Endothelial cell (in vitro differentiated cells): Measurements from ENCODE around the gene KIAA1217. TPM values are rescaled to one million over a fixed set of nuclear protein-coding genes. Genes with fewer than 3 reads are reported as not detected.

Experiments
- DNase-seq: peaks from one replicate; pipeline ENCODE4 v3.0.0; 2021; ENCODE audit warnings: low spot score
- H3K27ac Mint-ChIP-seq: one replicate; pipeline ENCODE4 v1.8.0; 2021; ENCODE audit warnings: mixed read lengths, inconsistent platforms; ENCODE audit not compliant: unreplicated experiment
- H3K27me3 Mint-ChIP-seq: one replicate; pipeline ENCODE4 v1.8.0; 2021; ENCODE audit warnings: mild to moderate bottlenecking, moderate library complexity, mixed read lengths, inconsistent platforms; ENCODE audit not compliant: unreplicated experiment
- H3K36me3 Mint-ChIP-seq: one replicate; pipeline ENCODE4 v1.8.0; 2021; ENCODE audit warnings: mild to moderate bottlenecking, low read depth, mixed read lengths, inconsistent platforms; ENCODE audit not compliant: unreplicated experiment
- H3K4me1 Mint-ChIP-seq: one replicate; pipeline ENCODE4 v1.8.0; 2021; ENCODE audit warnings: mild to moderate bottlenecking, mixed read lengths, inconsistent platforms; ENCODE audit not compliant: unreplicated experiment
- H3K4me3 Mint-ChIP-seq: one replicate; pipeline ENCODE4 v1.8.0; 2021; ENCODE audit warnings: mild to moderate bottlenecking, mixed read lengths, inconsistent platforms; ENCODE audit not compliant: unreplicated experiment
- H3K9me3 Mint-ChIP-seq: one replicate; pipeline ENCODE4 v1.8.0; 2021; ENCODE audit warnings: mixed read lengths, inconsistent platforms; ENCODE audit not compliant: unreplicated experiment
- total RNA-seq: library from RNA; stranded (reverse); fragmentation: NEBNext Ultra II Directional; extraction: Animal tissue kit (Norgen Biotek cat#: 25700); gene quantifications from one replicate; pipeline ENCODE4 v1.2.1, GENCODE V29; 2021; ENCODE audit not compliant: unreplicated experiment
- TF ChIP-seq, protein P1 (sequence below): fragments of 200-600 bp; sonication (generic); IDR thresholded peaks from one replicate; pipeline ENCODE4 v1.5.0; 2021; ENCODE audit warnings: antibody characterized with exemption; ENCODE audit not compliant: unreplicated experiment

KIAA1217 gene
- total RNA-seq, 1 donor from 2014 or later: 70.8 TPM

DNA sequence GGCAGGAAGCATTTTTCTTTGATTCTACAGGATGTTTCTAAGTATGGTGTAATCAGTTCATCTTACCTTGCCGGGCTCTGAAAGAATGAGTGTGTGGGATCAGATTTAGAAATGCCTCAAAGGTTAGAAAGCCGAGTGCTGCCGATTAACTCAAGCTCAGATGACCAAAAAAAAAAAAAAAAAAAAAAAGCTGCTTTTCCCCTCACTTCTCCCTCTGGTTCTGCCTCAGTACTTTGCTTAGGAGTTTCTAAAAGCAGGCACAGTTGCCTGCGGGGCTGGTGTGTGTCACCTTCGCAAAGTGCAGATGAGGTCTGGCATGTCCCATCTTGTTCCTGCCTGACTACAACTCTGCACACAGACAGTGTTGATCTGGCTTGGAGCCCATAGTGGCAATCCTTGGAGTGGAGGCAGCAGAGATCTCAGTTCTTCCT is 47.0 kb downstream of the KIAA1217 start:
- no peaks in the 10 kb centered on the region for H3K9me3 Mint-ChIP-seq
- no peaks in the 10 kb centered on the region for H3K27me3 Mint-ChIP-seq
- DNase-seq: no peak
- TF ChIP-seq, protein P1, sequence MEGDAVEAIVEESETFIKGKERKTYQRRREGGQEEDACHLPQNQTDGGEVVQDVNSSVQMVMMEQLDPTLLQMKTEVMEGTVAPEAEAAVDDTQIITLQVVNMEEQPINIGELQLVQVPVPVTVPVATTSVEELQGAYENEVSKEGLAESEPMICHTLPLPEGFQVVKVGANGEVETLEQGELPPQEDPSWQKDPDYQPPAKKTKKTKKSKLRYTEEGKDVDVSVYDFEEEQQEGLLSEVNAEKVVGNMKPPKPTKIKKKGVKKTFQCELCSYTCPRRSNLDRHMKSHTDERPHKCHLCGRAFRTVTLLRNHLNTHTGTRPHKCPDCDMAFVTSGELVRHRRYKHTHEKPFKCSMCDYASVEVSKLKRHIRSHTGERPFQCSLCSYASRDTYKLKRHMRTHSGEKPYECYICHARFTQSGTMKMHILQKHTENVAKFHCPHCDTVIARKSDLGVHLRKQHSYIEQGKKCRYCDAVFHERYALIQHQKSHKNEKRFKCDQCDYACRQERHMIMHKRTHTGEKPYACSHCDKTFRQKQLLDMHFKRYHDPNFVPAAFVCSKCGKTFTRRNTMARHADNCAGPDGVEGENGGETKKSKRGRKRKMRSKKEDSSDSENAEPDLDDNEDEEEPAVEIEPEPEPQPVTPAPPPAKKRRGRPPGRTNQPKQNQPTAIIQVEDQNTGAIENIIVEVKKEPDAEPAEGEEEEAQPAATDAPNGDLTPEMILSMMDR: no peak
- H3K36me3 Mint-ChIP-seq: peaks cover 25% of the 10 kb centered on the region
- peaks cover 52% of the 10 kb centered on the region for H3K4me1 Mint-ChIP-seq
- peak overlapping the region; percentile 81 for H3K4me3 Mint-ChIP-seq
- H3K27ac Mint-ChIP-seq: peak overlapping the region; percentile 62

- Mint-ChIP-seq H3K27ac (peak overlapping the region; percentile 61), H3K4me1 (peaks cover 52% of the 10 kb centered on the region), H3K4me3 (peak overlapping the region; percentile 18), H3K36me3 (peaks cover 28% of the 10 kb centered on the region), H3K9me3 (no peaks in the 10 kb centered on the region), H3K27me3 (no peaks in the 10 kb centered on the region)
- no peak for DNase-seq
- TF ChIP-seq, protein P1: no peak
Measured at GRCh38 chr10:24256619-24257107, 47.7 kb downstream of the KIAA1217 start.

- Mint-ChIP-seq H3K27me3 (peaks cover 3% of the 10 kb centered on the region), H3K36me3 (peaks cover 32% of the 10 kb centered on the region), H3K4me1 (peaks cover 50% of the 10 kb centered on the region), H3K27ac (no peak overlapping the region), H3K9me3 (no peaks in the 10 kb centered on the region), H3K4me3 (no peak overlapping the region)
- DNase-seq: no peak
- TF ChIP-seq, protein P1: no peak
Measured at GRCh38 chr10:24257588-24257987, 48.6 kb downstream of the KIAA1217 start.

DNA sequence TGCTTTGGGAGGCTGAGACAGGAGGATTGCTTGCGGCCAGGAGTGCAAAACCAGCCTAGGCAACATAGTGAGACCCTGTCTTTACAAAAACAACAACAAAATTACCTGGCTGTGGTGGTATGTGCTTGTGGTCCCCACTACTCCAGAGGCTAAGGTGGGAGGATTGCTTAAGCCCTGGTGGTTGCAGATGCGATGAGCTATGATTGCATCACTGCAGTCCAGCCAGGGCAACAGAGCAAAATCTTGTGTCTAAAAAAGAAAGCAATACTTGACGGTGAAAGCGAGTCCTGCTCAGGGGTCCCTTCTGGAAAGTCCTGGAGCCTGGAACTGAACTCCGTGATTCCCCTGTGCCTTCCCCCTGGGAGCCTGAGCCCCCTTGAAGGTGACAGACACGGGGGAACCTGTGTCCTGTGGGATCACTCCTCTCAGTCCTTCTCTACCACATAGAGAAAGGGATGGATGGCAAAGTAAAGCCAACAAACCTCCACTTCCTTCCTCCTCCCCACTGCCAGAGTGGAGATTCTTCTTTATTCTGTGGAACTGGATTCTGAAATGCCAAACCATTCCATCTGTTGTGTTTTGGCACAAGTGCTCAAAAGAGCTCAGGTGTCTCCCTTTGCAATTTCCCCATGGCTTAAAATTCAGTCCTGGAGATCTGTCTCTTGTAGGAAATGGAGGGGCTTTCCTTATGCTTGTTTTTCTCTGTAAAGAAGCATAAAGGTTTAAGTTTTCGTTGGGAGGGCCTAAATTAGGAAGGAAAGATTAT is 50.6 kb downstream of the KIAA1217 start:
- H3K27me3 Mint-ChIP-seq: peaks cover 3% of the 10 kb centered on the region
- peak overlapping the region; percentile 71 for H3K27ac Mint-ChIP-seq
- H3K36me3 Mint-ChIP-seq: peaks cover 32% of the 10 kb centered on the region
- no peak for DNase-seq
- H3K4me1 Mint-ChIP-seq: peaks cover 61% of the 10 kb centered on the region
- H3K9me3 Mint-ChIP-seq: no peaks in the 10 kb centered on the region
- H3K4me3 Mint-ChIP-seq: no peak overlapping the region
- TF ChIP-seq, protein P1: no peak

DNA sequence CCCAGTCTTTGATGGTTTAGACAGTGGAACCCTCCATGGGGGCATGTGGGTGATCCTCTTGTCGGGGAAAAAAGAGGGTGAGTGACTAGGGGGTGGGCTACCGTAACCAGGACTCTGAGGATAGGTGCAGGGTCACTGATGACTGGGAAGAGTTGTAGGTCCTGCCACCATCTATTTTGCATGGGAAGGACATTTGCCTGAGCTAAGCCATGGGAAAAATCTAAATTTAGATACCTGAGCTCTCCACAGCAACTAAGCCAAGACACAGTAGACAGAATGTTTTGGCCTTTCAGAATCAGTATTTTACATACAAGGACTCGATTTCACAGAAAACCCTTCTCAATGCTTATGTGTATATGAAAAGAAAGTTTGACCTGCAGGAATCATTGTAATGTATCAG is 52.7 kb downstream of the KIAA1217 start:
- Mint-ChIP-seq H3K9me3 (no peaks in the 10 kb centered on the region), H3K36me3 (peaks cover 34% of the 10 kb centered on the region), H3K4me3 (no peak overlapping the region), H3K4me1 (peaks cover 59% of the 10 kb centered on the region), H3K27me3 (peaks cover 7% of the 10 kb centered on the region), H3K27ac (peak overlapping the region; percentile 7)
- no peak for DNase-seq
- TF ChIP-seq, protein P1: no peak
